ENCODE results near the gene TIMM23B.
"Not testable (repeated sequence)": the region's sequence is repeated elsewhere in the genome, so short reads cannot be mapped to it uniquely, and the experiment has no call there.

DNA sequence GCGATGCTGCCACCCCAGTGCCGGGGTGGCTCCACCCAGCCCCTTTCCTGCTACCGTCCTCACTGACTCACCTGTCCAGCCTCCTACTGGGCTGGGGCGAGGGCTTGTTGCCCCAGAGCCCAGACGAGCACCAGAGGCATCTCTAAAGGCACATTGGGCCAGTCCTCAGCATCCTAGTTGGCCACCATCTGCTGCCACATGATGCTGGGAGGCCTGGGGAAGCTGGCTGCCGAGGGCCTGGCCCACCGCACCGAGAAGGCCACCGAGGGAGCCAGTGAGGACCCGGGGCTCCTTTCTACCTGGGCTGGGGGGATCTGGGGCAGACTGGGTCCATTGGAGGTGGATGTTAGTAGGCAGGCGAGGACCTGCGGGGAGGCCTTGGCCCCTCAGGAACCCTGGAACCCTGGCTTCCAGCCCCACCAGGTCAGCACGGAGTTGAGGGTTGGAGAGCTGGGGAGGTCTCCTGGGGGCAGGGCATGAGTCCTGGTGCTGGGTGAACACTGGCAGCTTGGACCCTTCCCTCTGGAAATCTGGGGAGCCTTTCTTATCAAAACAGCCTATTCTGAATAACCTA is 78.7 kb downstream of the TIMM23B start:
- TF ChIP-seq, protein P1, sequence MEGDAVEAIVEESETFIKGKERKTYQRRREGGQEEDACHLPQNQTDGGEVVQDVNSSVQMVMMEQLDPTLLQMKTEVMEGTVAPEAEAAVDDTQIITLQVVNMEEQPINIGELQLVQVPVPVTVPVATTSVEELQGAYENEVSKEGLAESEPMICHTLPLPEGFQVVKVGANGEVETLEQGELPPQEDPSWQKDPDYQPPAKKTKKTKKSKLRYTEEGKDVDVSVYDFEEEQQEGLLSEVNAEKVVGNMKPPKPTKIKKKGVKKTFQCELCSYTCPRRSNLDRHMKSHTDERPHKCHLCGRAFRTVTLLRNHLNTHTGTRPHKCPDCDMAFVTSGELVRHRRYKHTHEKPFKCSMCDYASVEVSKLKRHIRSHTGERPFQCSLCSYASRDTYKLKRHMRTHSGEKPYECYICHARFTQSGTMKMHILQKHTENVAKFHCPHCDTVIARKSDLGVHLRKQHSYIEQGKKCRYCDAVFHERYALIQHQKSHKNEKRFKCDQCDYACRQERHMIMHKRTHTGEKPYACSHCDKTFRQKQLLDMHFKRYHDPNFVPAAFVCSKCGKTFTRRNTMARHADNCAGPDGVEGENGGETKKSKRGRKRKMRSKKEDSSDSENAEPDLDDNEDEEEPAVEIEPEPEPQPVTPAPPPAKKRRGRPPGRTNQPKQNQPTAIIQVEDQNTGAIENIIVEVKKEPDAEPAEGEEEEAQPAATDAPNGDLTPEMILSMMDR (IDR thresholded peaks at IDR 0.05 in 2 of 3, conservative IDR thresholded peaks at IDR 0.05 in 1 of 3; ENCODE audit: control insufficient read depth in 2 of 3, extremely low read depth in 1 of 3, insufficient read depth in 1 of 3, low read depth in 3 of 3, low read length in 3 of 3): not testable (repeated sequence)
- TF ChIP-seq EGR1 (IDR thresholded peaks at IDR 0.05; ENCODE audit: borderline replicate concordance in 1 of 2, low read depth in 2 of 2, low read length in 2 of 2); EP300 (IDR thresholded peaks at IDR 0.05; ENCODE audit: borderline replicate concordance in 1 of 2, control insufficient read depth in 1 of 2, low read depth in 2 of 2, low read length in 2 of 2); HDAC2 (IDR thresholded peaks at IDR 0.05); RBBP5 (conservative IDR thresholded peaks at IDR 0.05); POLR2A (IDR thresholded peaks at IDR 0.05; ENCODE audit: low read depth, low read length): not testable (repeated sequence)
- TF ChIP-seq, protein P2, sequence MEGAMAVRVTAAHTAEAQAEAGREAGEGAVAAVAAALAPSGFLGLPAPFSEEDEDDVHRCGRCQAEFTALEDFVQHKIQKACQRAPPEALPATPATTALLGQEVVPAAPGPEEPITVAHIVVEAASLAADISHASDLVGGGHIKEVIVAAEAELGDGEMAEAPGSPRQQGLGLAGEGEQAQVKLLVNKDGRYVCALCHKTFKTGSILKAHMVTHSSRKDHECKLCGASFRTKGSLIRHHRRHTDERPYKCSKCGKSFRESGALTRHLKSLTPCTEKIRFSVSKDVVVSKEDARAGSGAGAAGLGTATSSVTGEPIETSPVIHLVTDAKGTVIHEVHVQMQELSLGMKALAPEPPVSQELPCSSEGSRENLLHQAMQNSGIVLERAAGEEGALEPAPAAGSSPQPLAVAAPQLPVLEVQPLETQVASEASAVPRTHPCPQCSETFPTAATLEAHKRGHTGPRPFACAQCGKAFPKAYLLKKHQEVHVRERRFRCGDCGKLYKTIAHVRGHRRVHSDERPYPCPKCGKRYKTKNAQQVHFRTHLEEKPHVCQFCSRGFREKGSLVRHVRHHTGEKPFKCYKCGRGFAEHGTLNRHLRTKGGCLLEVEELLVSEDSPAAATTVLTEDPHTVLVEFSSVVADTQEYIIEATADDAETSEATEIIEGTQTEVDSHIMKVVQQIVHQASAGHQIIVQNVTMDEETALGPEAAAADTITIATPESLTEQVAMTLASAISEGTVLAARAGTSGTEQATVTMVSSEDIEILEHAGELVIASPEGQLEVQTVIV (IDR thresholded peaks at IDR 0.05; ENCODE audit: borderline replicate concordance, partially characterized antibody): not testable (repeated sequence)
- TF ChIP-seq, protein P3, sequence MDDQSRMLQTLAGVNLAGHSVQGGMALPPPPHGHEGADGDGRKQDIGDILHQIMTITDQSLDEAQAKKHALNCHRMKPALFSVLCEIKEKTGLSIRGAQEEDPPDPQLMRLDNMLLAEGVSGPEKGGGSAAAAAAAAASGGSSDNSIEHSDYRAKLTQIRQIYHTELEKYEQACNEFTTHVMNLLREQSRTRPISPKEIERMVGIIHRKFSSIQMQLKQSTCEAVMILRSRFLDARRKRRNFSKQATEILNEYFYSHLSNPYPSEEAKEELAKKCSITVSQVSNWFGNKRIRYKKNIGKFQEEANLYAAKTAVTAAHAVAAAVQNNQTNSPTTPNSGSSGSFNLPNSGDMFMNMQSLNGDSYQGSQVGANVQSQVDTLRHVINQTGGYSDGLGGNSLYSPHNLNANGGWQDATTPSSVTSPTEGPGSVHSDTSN (IDR thresholded peaks at IDR 0.05; ENCODE audit: insufficient replicate concordance, low read depth, low read length): not testable (repeated sequence)

Measured in GM12878 (cell line).